ENCODE data around the gene RBP4.

Gene RBP4

GRCh38 chr10:93597075-93597599 is 3.9 kb downstream of the RBP4 start:
- intact Hi-C loops (cut with DNase I) = no loop called here
- no peak for DNase-seq

- no peak for DNase-seq
- intact Hi-C loops (cut with DNase I) = no loop called here
Observed at GRCh38 chr10:93596539-93596938, 4.5 kb downstream of the RBP4 start.

- DNase-seq = no peak
- intact Hi-C loops (cut with DNase I) = no loop called here
Observed at GRCh38 chr10:93595378-93596161, 5.5 kb downstream of the RBP4 start.

GRCh38 chr10:93594518-93594917 is 6.5 kb downstream of the RBP4 start:
- intact Hi-C loops (cut with DNase I) = no loop called here
- DNase-seq = no peak

- intact Hi-C loops (cut with DNase I) = no loop called here
- DNase-seq = no peak
Observed at GRCh38 chr10:93593749-93594148, 7.3 kb downstream of the RBP4 start.

- intact Hi-C loops (cut with DNase I) = no loop called here
- DNase-seq = no peak
Observed at GRCh38 chr10:93593254-93593653, 7.8 kb downstream of the RBP4 start.

- intact Hi-C loops (cut with DNase I) = no loop called here
- DNase-seq = no peak
Observed at GRCh38 chr10:93591065-93591808, 9.8 kb downstream of the RBP4 start.

- no peak for DNase-seq
- intact Hi-C loops (cut with DNase I) = no loop called here
Observed at GRCh38 chr10:93590638-93591037, 10.4 kb downstream of the RBP4 start.

- intact Hi-C loops (cut with DNase I) = no loop called here
- peak in 1 of 10 donors; percentile 23 for DNase-seq
Observed at GRCh38 chr10:93589648-93590562, 11.1 kb downstream of the RBP4 start.

GRCh38 chr10:93584445-93584844 is 16.6 kb downstream of the RBP4 start:
- DNase-seq = no peak
- intact Hi-C loops (cut with DNase I) = no loop called here

GRCh38 chr10:93580828-93581227 is 20.2 kb downstream of the RBP4 start:
- DNase-seq = peak in 5 of 10 donors; percentile 27 to 89 (median 52)
- intact Hi-C loops (cut with DNase I) = no loop called here

- intact Hi-C loops (cut with DNase I) = no loop called here
- no peak for DNase-seq
Observed at GRCh38 chr10:93579985-93580711, 20.9 kb downstream of the RBP4 start.

GRCh38 chr10:93579089-93579488 is 21.9 kb downstream of the RBP4 start:
- DNase-seq = no peak
- intact Hi-C loops (cut with DNase I) = no loop called here

GRCh38 chr10:93577565-93577964 is 23.5 kb downstream of the RBP4 start:
- intact Hi-C loops (cut with DNase I) = no loop called here
- no peak for DNase-seq

GRCh38 chr10:93576888-93577287 is 24.1 kb downstream of the RBP4 start:
- DNase-seq = no peak
- intact Hi-C loops (cut with DNase I) = no loop called here

GRCh38 chr10:93573924-93574323 is 27.1 kb downstream of the RBP4 start:
- no peak for DNase-seq
- intact Hi-C loops (cut with DNase I) = no loop called here

- DNase-seq = no peak
- intact Hi-C loops (cut with DNase I) = no loop called here
Observed at GRCh38 chr10:93573051-93573909, 27.8 kb downstream of the RBP4 start.

GRCh38 chr10:93572606-93573005 is 28.4 kb downstream of the RBP4 start:
- intact Hi-C loops (cut with DNase I) = no loop called here
- no peak for DNase-seq

- intact Hi-C loops (cut with DNase I) = no loop called here
- DNase-seq = no peak
Observed at GRCh38 chr10:93570383-93570782, 30.7 kb downstream of the RBP4 start.
